SK-N-SH (cell line): ENCODE results near the gene INS. TPM values are rescaled to one million over a fixed set of nuclear protein-coding genes. Genes with fewer than 3 reads are reported as not detected.

Experiments used
- CTCF ChIA-PET: fragments of 300-600, 350-600 bp; formaldehyde crosslinking; extraction: SDS; loops from one replicate; lab custom pipeline; 2021; lab: Yijun Ruan, JAX
- POLR2A ChIA-PET: fragments of 350-600 bp; sonication (Branson Sonifier 250); formaldehyde crosslinking; extraction: SDS; loops from one replicate; lab custom pipeline; 2020; ENCODE audit warnings: antibody characterized with exemption, inconsistent platforms; lab: Yijun Ruan, JAX
- DNase-seq: peaks from one replicate; pipeline ENCODE4 v3.0.0; 2012
- H2AFZ ChIP-seq: fragments of 200-600 bp; sonication (generic); 2 replicates; pipeline ENCODE4 v1.8.1; 2016; ENCODE audit warnings: antibody characterized with exemption, mild to moderate bottlenecking, low read depth
- H3F3A ChIP-seq: fragments of 200-600 bp; sonication (generic); replicated peaks from 2 replicates; pipeline ENCODE3; 2016; ENCODE audit warnings: antibody characterized with exemption, mild to moderate bottlenecking; ENCODE audit not compliant: insufficient read depth
- H3K27ac ChIP-seq, 2 experiments: fragments of 200-500 bp in 1 of 2; fragments of 200-600 bp in 1 of 2; sonication (Bioruptor generic) in 1 of 2; sonication (generic), shearing (Covaris generic) in 1 of 2; 2 replicates each; pipeline versions ENCODE4 v1.5.1 to v1.6.1; 2014 to 2016; ENCODE audit warnings: low read depth in 2 of 2, inconsistent platforms in 1 of 2, low read length in 1 of 2, mild to moderate bottlenecking in 1 of 2, mixed read lengths in 1 of 2
- H3K27me3 ChIP-seq: fragments of 200-600 bp; sonication (generic), shearing (Covaris generic); 2 replicates; pipeline ENCODE4 v1.6.1; 2016; ENCODE audit warnings: mixed run types; ENCODE audit not compliant: insufficient read depth
- H3K36me3 ChIP-seq, 2 experiments: fragments of 200-500 bp in 1 of 2; fragments of 200-600 bp in 1 of 2; sonication (Bioruptor generic) in 1 of 2; sonication (generic) in 1 of 2; replicated peaks in 1 of 2; 2 replicates each; pipeline versions ENCODE3 to v1.5.1; 2014 to 2016; ENCODE audit warnings: low read length in 1 of 2, mild to moderate bottlenecking in 1 of 2; ENCODE audit not compliant: insufficient read depth in 2 of 2, control insufficient read depth in 1 of 2
- H3K4me1 ChIP-seq, 2 experiments: fragments of 200-500 bp in 1 of 2; fragments of 200-600 bp in 1 of 2; sonication (Bioruptor generic) in 1 of 2; sonication (generic), shearing (Covaris generic) in 1 of 2; 2 replicates each; pipeline versions ENCODE4 v1.5.1 to v1.6.1; 2014 to 2016; ENCODE audit warnings: low read depth in 1 of 2, low read length in 1 of 2, mixed run types in 1 of 2; ENCODE audit not compliant: insufficient read depth in 2 of 2, control insufficient read depth in 1 of 2
- H3K4me2 ChIP-seq: fragments of 200-600 bp; sonication (generic), shearing (Covaris generic); 2 replicates; pipeline ENCODE4 v1.6.1; 2017; ENCODE audit warnings: mixed run types
- H3K4me3 ChIP-seq, 2 experiments: fragments of 200-500 bp in 1 of 2; fragments of 200-600 bp in 1 of 2; sonication (Bioruptor generic) in 1 of 2; sonication (generic), shearing (Covaris generic) in 1 of 2; 2 replicates each; pipeline versions ENCODE4 v1.5.1 to v1.8.1; 2014 to 2016; ENCODE audit warnings: low read depth in 2 of 2, inconsistent platforms in 1 of 2, low read length in 1 of 2, mild to moderate bottlenecking in 1 of 2, mixed read lengths in 1 of 2, moderate library complexity in 1 of 2
- H3K79me2 ChIP-seq: fragments of 200-600 bp; sonication (generic); 2 replicates; pipeline ENCODE4 v1.8.1; 2017; ENCODE audit warnings: mild to moderate bottlenecking; ENCODE audit not compliant: insufficient read depth
- H3K9ac ChIP-seq: fragments of 200-600 bp; sonication (generic); 2 replicates; pipeline ENCODE4 v1.6.1; 2017; ENCODE audit warnings: mixed run types
- H3K9me2 ChIP-seq: fragments of 200-600 bp; sonication (generic); 2 replicates; pipeline ENCODE4 v1.6.1; 2017; ENCODE audit warnings: mixed run types
- H3K9me3 ChIP-seq: fragments of 200-600 bp; sonication (generic); 2 replicates; pipeline ENCODE4 v1.6.1; 2017; ENCODE audit warnings: mixed run types, mild to moderate bottlenecking, moderate library complexity
- H4K20me1 ChIP-seq: fragments of 200-600 bp; sonication (generic); 2 replicates; pipeline ENCODE4 v1.6.1; 2017; ENCODE audit warnings: mild to moderate bottlenecking, mixed run types; ENCODE audit not compliant: insufficient read depth
- CHD2 ChIP-seq: fragments of 150-350 bp; IDR thresholded peaks from 2 replicates; pipeline ENCODE4 v1.6.1; 2018; ENCODE audit warnings: low read length; ENCODE audit not compliant: partially characterized antibody
- FOXJ3 ChIP-seq: sonication (generic); formaldehyde crosslinking; IDR thresholded peaks from 2 replicates; pipeline ENCODE4 v1.5.1; 2020; ENCODE audit warnings: mild to moderate bottlenecking, missing genetic modification reagents
- FOXM1 ChIP-seq: IDR thresholded peaks from 2 replicates; pipeline ENCODE4 v1.4.0; 2012; ENCODE audit warnings: low read depth, mild to moderate bottlenecking
- IRF3 ChIP-seq: fragments of 150-350 bp; IDR thresholded peaks from 2 replicates; pipeline ENCODE4 v1.6.1; 2016; ENCODE audit warnings: mild to moderate bottlenecking, low read depth, low read length
- MEF2A ChIP-seq: IDR thresholded peaks from 2 replicates; pipeline ENCODE4 v1.4.0; 2012; ENCODE audit warnings: low read depth, borderline replicate concordance
- REST ChIP-seq: IDR thresholded peaks from 2 replicates; pipeline ENCODE4 v1.6.1; 2012; ENCODE audit warnings: mild to moderate bottlenecking, low read depth, low read length, moderate library complexity
- TAF1 ChIP-seq: IDR thresholded peaks from 2 replicates; pipeline ENCODE4 v1.6.1; 2012; ENCODE audit warnings: low read depth, mild to moderate bottlenecking, low read length, moderate library complexity, borderline replicate concordance
- TEAD4 ChIP-seq: IDR thresholded peaks from 2 replicates; pipeline ENCODE4 v1.4.0; 2012; ENCODE audit warnings: mild to moderate bottlenecking, borderline replicate concordance; ENCODE audit not compliant: insufficient read depth
- WGBS: methylation state at CpG from one replicate; pipeline ENCODE4 v1.1.6; 2017; ENCODE audit warnings: low lambda C conversion rate; 5-methylcytosine and 5-hydroxymethylcytosine counted together
- polyA plus RNA-seq, 3 experiments: library from polyadenylated mRNA; depleted of rRNA; stranded (reverse); fragments of >200 nt; gene quantifications; 2 replicates each; pipeline ENCODE4 v1.2.3, GENCODE V29; 2012
- TF ChIP-seq, protein P1 (sequence below): IDR thresholded peaks from 2 replicates; pipeline ENCODE4 v1.4.0; 2012; ENCODE audit warnings: low read depth, borderline replicate concordance

The INS gene
- polyA plus RNA-seq, 1 of the 3 experiments (the other 2 are of a cell fraction): not detected

GRCh38 chr11:2128130-2128510 is 32.9 kb downstream of the INS start:
- Histone ChIP-seq H4K20me1 (no peaks in the 10 kb centered on the region), H3K4me1 (peaks cover 0 to 5% of the 10 kb centered on the region in 2 experiments; a peak in 1 of 4 replicates), H2AFZ (no peak overlapping the region), H3F3A (no peaks in the 10 kb centered on the region), H3K27ac (no peak overlapping the region), H3K9me2 (no peaks in the 10 kb centered on the region), H3K36me3 (no peaks in the 10 kb centered on the region), H3K9me3 (no peaks in the 10 kb centered on the region), H3K4me2 (no peak overlapping the region), H3K9ac (no peak overlapping the region), H3K4me3 (no peak overlapping the region), H3K27me3 (no peaks in the 10 kb centered on the region), H3K79me2 (no peaks in the 10 kb centered on the region)
- WGBS: 24% methylated on average over 2 of the region's 7 CpGs
- ChIA-PET POLR2A (interaction anchor here (0.8 to 3.4 kb wide), 4 partner anchors 11 to 179 kb away, joined by 3 to 20 read pairs (median 4); partner anchors contain the start of gene IGF2), CTCF (interaction anchor here (1.3 to 1.9 kb wide), 2 partner anchors 23 to 24 kb away, joined by 4 to 12 read pairs; no protein-coding TSS in a partner anchor)
- TF ChIP-seq REST (no peak), TEAD4 (no peak), MEF2A (no peak), IRF3 (no peak), CHD2 (no peak), TAF1 (no peak), FOXJ3 (no peak), FOXM1 (no peak)
- TF ChIP-seq, protein P1, sequence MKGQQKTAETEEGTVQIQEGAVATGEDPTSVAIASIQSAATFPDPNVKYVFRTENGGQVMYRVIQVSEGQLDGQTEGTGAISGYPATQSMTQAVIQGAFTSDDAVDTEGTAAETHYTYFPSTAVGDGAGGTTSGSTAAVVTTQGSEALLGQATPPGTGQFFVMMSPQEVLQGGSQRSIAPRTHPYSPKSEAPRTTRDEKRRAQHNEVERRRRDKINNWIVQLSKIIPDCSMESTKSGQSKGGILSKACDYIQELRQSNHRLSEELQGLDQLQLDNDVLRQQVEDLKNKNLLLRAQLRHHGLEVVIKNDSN: no peak
- DNase-seq: no peak

- no peak for TF ChIP-seq TAF1
- TF ChIP-seq, all 33 proteins: peak for 0
- no peak overlapping the region for H3K4me2 ChIP-seq
- no peaks in the 10 kb centered on the region for H3F3A ChIP-seq
- H3K9me3 ChIP-seq: no peaks in the 10 kb centered on the region
- H3K36me3 ChIP-seq: no peaks in the 10 kb centered on the region
- H2AFZ ChIP-seq: no peak overlapping the region
- no peak overlapping the region for H3K9ac ChIP-seq
- DNase-seq: no peak
- H3K9me2 ChIP-seq: no peaks in the 10 kb centered on the region
- 47% methylated on average over 4 of the region's 8 CpGs for WGBS
- no peak overlapping the region for H3K27ac ChIP-seq
- no peaks in the 10 kb centered on the region for H3K79me2 ChIP-seq
- ChIA-PET POLR2A (interaction anchor here (0.8 to 3.4 kb wide), 6 partner anchors 9 to 179 kb away, joined by 3 to 20 read pairs (median 4); partner anchors contain the start of gene IGF2), CTCF (interaction anchor here (0.8 to 1.9 kb wide), 4 partner anchors 24 to 91 kb away, joined by 3 to 12 read pairs (median 4); no protein-coding TSS in a partner anchor)
- no peaks in the 10 kb centered on the region for H4K20me1 ChIP-seq
- no peak overlapping the region for H3K4me3 ChIP-seq
- H3K4me1 ChIP-seq: peaks cover 0 to 2% of the 10 kb centered on the region in 2 experiments; a peak in 1 of 4 replicates
- no peaks in the 10 kb centered on the region for H3K27me3 ChIP-seq
These were observed 33.4 kb downstream of the INS start for GRCh38 chr11:2127482-2128129.
